ENCODE results near the gene EIF4G3. TPM values are rescaled to one million over a fixed set of nuclear protein-coding genes. Genes with fewer than 3 reads are reported as not detected.

Gene EIF4G3
- total RNA-seq, 3 donors from 2014 or later (not counting 1 experiment from before 2014, with no cell fraction given), result 105 to 107 (median 107) TPM

GRCh38 chr1:20972855-20973254, 203.8 kb downstream of the EIF4G3 start:
- H3K36me3 ChIP-seq (ENCODE audit: control insufficient read depth, insufficient read depth, low read length), result peaks cover 25% of the 10 kb centered on the region
- H3K4me1 Mint-ChIP-seq, result peaks cover 0 to 10% of the 10 kb centered on the region in 2 donors
- TF ChIP-seq CTCF (IDR thresholded peaks at IDR 0.05), result no peak
- WGBS (ENCODE audit: insufficient coverage), result 100% methylated on average over 4 of the region's 5 CpGs
- H3K36me3 Mint-ChIP-seq, result peaks cover 7% of the 10 kb centered on the region
- intact Hi-C loops (cut with micrococcal nuclease), result no loop called here
- H3K9me3 ChIP-seq (ENCODE audit: control insufficient read depth, insufficient read depth, low read length), result no peaks in the 10 kb centered on the region
- H3K27me3 Mint-ChIP-seq (ENCODE audit: low read depth in 2 of 2), result no peaks in the 10 kb centered on the region
- no peak overlapping the region for H3K27ac ChIP-seq (ENCODE audit: low read length)
- H3K9me3 Mint-ChIP-seq, result no peaks in the 10 kb centered on the region
- DNase-seq, result no peak
- ATAC-seq, result no peak
- H3K4me1 ChIP-seq (ENCODE audit: control insufficient read depth, insufficient read depth, low read length), result no peaks in the 10 kb centered on the region
- H3K27ac Mint-ChIP-seq, result peak overlapping the region in 1 of 2 donors; percentile 0
- no peak overlapping the region for H3K4me3 ChIP-seq (ENCODE audit: low read length)
- no peaks in the 10 kb centered on the region for H3K27me3 ChIP-seq (ENCODE audit: control insufficient read depth, insufficient read depth, low read length)
- no peak overlapping the region for H3K4me3 Mint-ChIP-seq

GRCh38 chr1:20964540-20965484, 211.9 kb downstream of the EIF4G3 start:
- peak overlapping the region; percentile 72 to 82 for H3K27ac Mint-ChIP-seq
- no peaks in the 10 kb centered on the region for H3K9me3 Mint-ChIP-seq
- Histone ChIP-seq H3K4me1 (ENCODE audit: control insufficient read depth, insufficient read depth, low read length) (peaks cover 3% of the 10 kb centered on the region), H3K27ac (ENCODE audit: low read length) (peak overlapping the region; percentile 15), H3K9me3 (ENCODE audit: control insufficient read depth, insufficient read depth, low read length) (no peaks in the 10 kb centered on the region), H3K4me3 (ENCODE audit: low read length) (no peak overlapping the region), H3K36me3 (ENCODE audit: control insufficient read depth, insufficient read depth, low read length) (peaks cover 10% of the 10 kb centered on the region), H3K27me3 (ENCODE audit: control insufficient read depth, insufficient read depth, low read length) (no peaks in the 10 kb centered on the region)
- H3K27me3 Mint-ChIP-seq (ENCODE audit: low read depth in 2 of 2), result no peaks in the 10 kb centered on the region
- no peaks in the 10 kb centered on the region for H3K36me3 Mint-ChIP-seq
- H3K4me1 Mint-ChIP-seq, result peaks cover 18 to 26% of the 10 kb centered on the region in 2 donors
- intact Hi-C loops (cut with micrococcal nuclease), result no loop called here
- TF ChIP-seq CTCF (IDR thresholded peaks at IDR 0.05), result no peak
- peak overlapping the region; percentile 45 for H3K4me3 Mint-ChIP-seq
- DNase-seq, result no peak
- 39% methylated on average over 7 of the region's 7 CpGs for WGBS (ENCODE audit: insufficient coverage)
- ATAC-seq, result peak in 2 of 3 donors; percentile 44 to 61

- Mint-ChIP-seq H3K36me3 (no peaks in the 10 kb centered on the region), H3K27me3 (ENCODE audit: low read depth in 2 of 2) (no peaks in the 10 kb centered on the region), H3K9me3 (no peaks in the 10 kb centered on the region), H3K4me3 (no peak overlapping the region), H3K4me1 (peaks cover 34 to 44% of the 10 kb centered on the region in 2 donors), H3K27ac (no peak overlapping the region)
- H3K36me3 ChIP-seq (ENCODE audit: control insufficient read depth, insufficient read depth, low read length), result no peaks in the 10 kb centered on the region
- no peak for ATAC-seq
- no peak for DNase-seq
- WGBS (ENCODE audit: insufficient coverage), result no CpG with 5 or more reads among the region's 2 CpGs
- no peaks in the 10 kb centered on the region for H3K9me3 ChIP-seq (ENCODE audit: control insufficient read depth, insufficient read depth, low read length)
- H3K27ac ChIP-seq (ENCODE audit: low read length), result no peak overlapping the region
- no peak for TF ChIP-seq CTCF (IDR thresholded peaks at IDR 0.05)
- H3K4me1 ChIP-seq (ENCODE audit: control insufficient read depth, insufficient read depth, low read length), result peaks cover 3% of the 10 kb centered on the region
- intact Hi-C loops (cut with micrococcal nuclease), result no loop called here
- H3K27me3 ChIP-seq (ENCODE audit: control insufficient read depth, insufficient read depth, low read length), result no peaks in the 10 kb centered on the region
- H3K4me3 ChIP-seq (ENCODE audit: low read length), result no peak overlapping the region
Measured at GRCh38 chr1:20962576-20963258, 214.0 kb downstream of the EIF4G3 start.

Data from natural killer cell (primary cell).